Measurements from ENCODE around the gene CYTH1. TPM values are rescaled to one million over a fixed set of nuclear protein-coding genes. Genes with fewer than 3 reads are reported as not detected.

The CYTH1 gene
- total and polyA plus RNA-seq, 4 donors, result 15.4 to 32.1 (median 20.6) TPM

GRCh38 chr17:78825696-78826095, 43.6 kb upstream of the CYTH1 start (continued):
- TF ChIP-seq MAX (IDR thresholded peaks at IDR 0.05), result no peak

GRCh38 chr17:78824240-78824639, 42.2 kb upstream of the CYTH1 start:
- 94% methylated on average over 7 of the region's 7 CpGs for WGBS

More at GRCh38 chr17:78824240-78824639, 42.2 kb upstream of the CYTH1 start:
- no peaks in the 10 kb centered on the region for H3K4me1 ChIP-seq (ENCODE audit: control insufficient read depth in 4 of 4, insufficient read depth in 4 of 4, low read length in 3 of 4)
- H3K9ac ChIP-seq (ENCODE audit: low read depth in 1 of 2, low read length in 2 of 2), result no peak overlapping the region
- H3K36me3 ChIP-seq (ENCODE audit: control insufficient read depth in 4 of 4, insufficient read depth in 3 of 4, low read depth in 1 of 4, low read length in 3 of 4), result peaks cover 29 to 91% (median 68%) of the 10 kb centered on the region in 4 donors
- no peak overlapping the region for H3K27ac ChIP-seq (ENCODE audit: low read depth in 1 of 2, low read length in 2 of 2)
- H3K4me3 ChIP-seq (ENCODE audit: low read depth in 1 of 3, low read length in 3 of 3), result no peak overlapping the region
- H3K9me3 ChIP-seq (ENCODE audit: control insufficient read depth in 4 of 4, low read length in 3 of 4), result no peaks in the 10 kb centered on the region
- no peaks in the 10 kb centered on the region for H3K27me3 ChIP-seq (ENCODE audit: control insufficient read depth in 4 of 4, insufficient read depth in 4 of 4, low read length in 3 of 4)
- no peak for DNase-seq (ENCODE audit: low spot score)
- TF ChIP-seq MAX (IDR thresholded peaks at IDR 0.05) (no peak), GABPA (IDR thresholded peaks at IDR 0.05 in 1 of 2, conservative IDR thresholded peaks at IDR 0.05 in 1 of 2) (no peak), FOXA2 (IDR thresholded peaks at IDR 0.05) (no peak), ATF3 (IDR thresholded peaks at IDR 0.05) (no peak), YY1 (IDR thresholded peaks at IDR 0.05) (no peak), REST (IDR thresholded peaks at IDR 0.05) (no peak), FOXA1 (IDR thresholded peaks at IDR 0.05) (no peak), ZBTB33 (IDR thresholded peaks at IDR 0.05) (no peak), CTCF (IDR thresholded peaks at IDR 0.05; ENCODE audit: low read depth, low read length, missing input control) (no peak), HNF4G (IDR thresholded peaks at IDR 0.05) (no peak)
